Mesenchymal stem cell (in vitro differentiated cells and primary cell): ENCODE results near the gene TIMM13.
A peak's percentile ranks its signal among the peaks of the same experiment; 100 is the strongest.

Experiments used
- DNase-seq: peaks from one replicate; pipeline ENCODE4 v3.0.0-alpha.2; 2013
- H2AFZ ChIP-seq: one replicate; pipeline ENCODE4 v1.6.1; 2013; ENCODE audit warnings: low read depth, mild to moderate bottlenecking, control low read depth, inconsistent platforms, low read length, moderate library complexity
- H2AK5ac ChIP-seq: 2 replicates; pipeline ENCODE4 v1.6.1; 2013; ENCODE audit warnings: low read length, moderate library complexity, mild to moderate bottlenecking, inconsistent platforms; ENCODE audit not compliant: severe bottlenecking
- H2BK120ac ChIP-seq: one replicate; pipeline ENCODE4 v1.6.1; 2013; ENCODE audit warnings: low read depth, mild to moderate bottlenecking, inconsistent platforms, low read length, moderate library complexity
- H2BK12ac ChIP-seq, 2 experiments: one replicate each; pipeline ENCODE4 v1.6.1; 2013; ENCODE audit warnings: inconsistent platforms in 2 of 2, low read length in 2 of 2, mild to moderate bottlenecking in 2 of 2, moderate library complexity in 2 of 2, control low read depth in 1 of 2
- H2BK15ac ChIP-seq: one replicate; pipeline ENCODE4 v1.6.1; 2013; ENCODE audit warnings: mild to moderate bottlenecking, low read depth, inconsistent platforms; ENCODE audit not compliant: poor library complexity, severe bottlenecking
- H2BK5ac ChIP-seq: 2 replicates; pipeline ENCODE4 v1.6.1; 2013; ENCODE audit warnings: low read depth, mild to moderate bottlenecking, low read length, control low read depth, inconsistent platforms; ENCODE audit not compliant: poor library complexity, severe bottlenecking
- H3K14ac ChIP-seq, 2 experiments: one replicate each; pipeline ENCODE4 v1.6.1; 2013; ENCODE audit warnings: inconsistent platforms in 2 of 2, low read length in 2 of 2, control low read depth in 1 of 2, mild to moderate bottlenecking in 1 of 2, moderate library complexity in 1 of 2
- H3K18ac ChIP-seq, 2 experiments: one replicate each; pipeline ENCODE4 v1.6.1; 2013; ENCODE audit warnings: inconsistent platforms in 2 of 2, low read length in 2 of 2, control low read depth in 1 of 2, low read depth in 1 of 2, mild to moderate bottlenecking in 1 of 2
- H3K23ac ChIP-seq, 2 experiments: one replicate each; pipeline ENCODE4 v1.6.1; 2013; ENCODE audit warnings: inconsistent platforms in 2 of 2, low read length in 2 of 2, mild to moderate bottlenecking in 2 of 2, moderate library complexity in 2 of 2, control low read depth in 1 of 2
- H3K27ac ChIP-seq: 2 replicates; pipeline ENCODE4 v1.5.1; 2013; ENCODE audit warnings: mild to moderate bottlenecking, moderate library complexity, low read length, control low read depth, inconsistent platforms; ENCODE audit not compliant: poor library complexity, severe bottlenecking
- H3K27me3 ChIP-seq, 2 experiments: 2 replicates each; pipeline versions ENCODE4 v1.6.1 to v1.7.0; 2013; ENCODE audit warnings: low read length in 2 of 2, mild to moderate bottlenecking in 2 of 2, moderate library complexity in 2 of 2, control low read depth in 1 of 2, inconsistent platforms in 1 of 2; ENCODE audit not compliant: control insufficient read depth in 1 of 2, insufficient read depth in 1 of 2
- H3K36me3 ChIP-seq, 2 experiments: 2 replicates each; pipeline versions ENCODE4 v1.6.1 to v1.7.0; 2013; ENCODE audit warnings: low read length in 2 of 2, control low read depth in 1 of 2, inconsistent platforms in 1 of 2, low read depth in 1 of 2, mild to moderate bottlenecking in 1 of 2; ENCODE audit not compliant: insufficient read depth in 2 of 2, control insufficient read depth in 1 of 2
- H3K4ac ChIP-seq, 2 experiments: one replicate each; pipeline ENCODE4 v1.6.1; 2013; ENCODE audit warnings: inconsistent platforms in 2 of 2, low read length in 2 of 2, mild to moderate bottlenecking in 2 of 2, moderate library complexity in 2 of 2, control low read depth in 1 of 2, low read depth in 1 of 2
- H3K4me1 ChIP-seq: 2 replicates; pipeline ENCODE4 v1.6.1; 2013; ENCODE audit warnings: low read depth, low read length, control low read depth; ENCODE audit not compliant: control insufficient read depth, insufficient read depth
- H3K4me2 ChIP-seq: 2 replicates; pipeline ENCODE4 v1.6.1; 2013; ENCODE audit warnings: low read length, mild to moderate bottlenecking, inconsistent platforms; ENCODE audit not compliant: poor library complexity, severe bottlenecking
- H3K4me3 ChIP-seq, 2 experiments: 2 replicates each; pipeline versions ENCODE4 v1.5.1 to v1.7.0; 2013; ENCODE audit warnings: low read length in 2 of 2, mild to moderate bottlenecking in 2 of 2, control low read depth in 1 of 2, low read depth in 1 of 2; ENCODE audit not compliant: insufficient read depth in 1 of 2
- H3K79me1 ChIP-seq: replicated peaks from 2 replicates; pipeline ENCODE4 v1.6.1; 2013; ENCODE audit warnings: mild to moderate bottlenecking, control low read depth, low read length, inconsistent platforms; ENCODE audit not compliant: poor library complexity, severe bottlenecking
- H3K9ac ChIP-seq: 2 replicates; pipeline ENCODE4 v1.7.0; 2013; ENCODE audit warnings: mild to moderate bottlenecking, low read length, moderate library complexity
- H3K9me3 ChIP-seq: 2 replicates; pipeline ENCODE4 v1.7.0; 2013; ENCODE audit warnings: mild to moderate bottlenecking, low read length; ENCODE audit not compliant: control insufficient read depth
- H4K8ac ChIP-seq: one replicate; pipeline ENCODE4 v1.6.1; 2013; ENCODE audit warnings: inconsistent platforms, mild to moderate bottlenecking, low read length, moderate library complexity
- H4K91ac ChIP-seq: one replicate; pipeline ENCODE4 v1.6.1; 2013; ENCODE audit warnings: mild to moderate bottlenecking, low read length, inconsistent platforms
- WGBS: methylation state at CpG from one replicate; pipeline ENCODE4 v1.1.7; 2013; ENCODE audit warnings: mixed read lengths; 5-methylcytosine and 5-hydroxymethylcytosine counted together

TIMM13 gene

GRCh38 chr19:2454962-2455850, 27.8 kb upstream of the TIMM13 start:
- Histone ChIP-seq H2AK5ac (no peak overlapping the region), H3K4ac (peak overlapping the region; percentile 31 to 87), H2AFZ (no peak overlapping the region), H3K27ac (no peak overlapping the region), H3K36me3 (peaks cover 3 to 29% of the 10 kb centered on the region in 2 experiments), H3K23ac (peak overlapping the region in 1 of 2 experiments; percentile 60), H3K9me3 (no peaks in the 10 kb centered on the region), H2BK5ac (no peak overlapping the region), H4K91ac (peak overlapping the region; percentile 3), H3K27me3 (no peaks in the 10 kb centered on the region), H3K18ac (peak overlapping the region; percentile 41 to 92), H2BK12ac (no peak overlapping the region), H3K9ac (peak overlapping the region; percentile 89), H3K79me1 (peaks cover 7% of the 10 kb centered on the region), H3K14ac (peak overlapping the region in 1 of 2 experiments; percentile 93), H2BK120ac (no peak overlapping the region), H3K4me3 (peak overlapping the region; percentile 89 to 91), H3K4me1 (peaks cover 30% of the 10 kb centered on the region), H3K4me2 (peak overlapping the region; percentile 99), H4K8ac (no peak overlapping the region), H2BK15ac (no peak overlapping the region)
- DNase-seq, result no peak
- WGBS, result 70% methylated on average over 14 of the region's 14 CpGs

- no peak overlapping the region for H2BK5ac ChIP-seq
- H3K4ac ChIP-seq, result peak overlapping the region in 1 of 2 experiments; percentile 22
- H2BK15ac ChIP-seq, result no peak overlapping the region
- no peak overlapping the region for H3K18ac ChIP-seq
- no peak for DNase-seq
- no peak overlapping the region for H3K4me2 ChIP-seq
- no peak overlapping the region for H3K27ac ChIP-seq
- no peak overlapping the region for H3K23ac ChIP-seq
- no peak overlapping the region for H4K8ac ChIP-seq
- WGBS, result 95% methylated on average over 14 of the region's 19 CpGs
- H3K9ac ChIP-seq, result no peak overlapping the region
- H3K4me3 ChIP-seq, result no peak overlapping the region
- no peaks in the 10 kb centered on the region for H3K27me3 ChIP-seq
- peaks cover 30% of the 10 kb centered on the region for H3K4me1 ChIP-seq
- H4K91ac ChIP-seq, result no peak overlapping the region
- H2AK5ac ChIP-seq, result no peak overlapping the region
- H3K36me3 ChIP-seq, result peaks cover 3 to 31% of the 10 kb centered on the region in 2 experiments
- no peak overlapping the region for H2AFZ ChIP-seq
- no peak overlapping the region for H3K14ac ChIP-seq
- H2BK12ac ChIP-seq, result no peak overlapping the region
- H3K79me1 ChIP-seq, result peaks cover 7% of the 10 kb centered on the region
- no peak overlapping the region for H2BK120ac ChIP-seq
- no peaks in the 10 kb centered on the region for H3K9me3 ChIP-seq
Observed at GRCh38 chr19:2454199-2454961, 27.0 kb upstream of the TIMM13 start.

GRCh38 chr19:2453431-2454025, 26.1 kb upstream of the TIMM13 start:
- 97% methylated on average over 19 of the region's 19 CpGs for WGBS
- Histone ChIP-seq H2AK5ac (no peak overlapping the region), H3K4me3 (no peak overlapping the region), H3K4me1 (peaks cover 30% of the 10 kb centered on the region), H4K8ac (no peak overlapping the region), H3K36me3 (peaks cover 3 to 34% of the 10 kb centered on the region in 2 experiments), H2AFZ (no peak overlapping the region), H2BK5ac (no peak overlapping the region), H3K9me3 (no peaks in the 10 kb centered on the region), H3K4ac (no peak overlapping the region), H3K27me3 (no peaks in the 10 kb centered on the region), H3K23ac (peak overlapping the region in 1 of 2 experiments; percentile 43), H3K4me2 (no peak overlapping the region), H2BK120ac (no peak overlapping the region), H3K14ac (no peak overlapping the region), H3K27ac (no peak overlapping the region), H3K18ac (no peak overlapping the region), H2BK12ac (peak overlapping the region in 1 of 2 experiments; percentile 47), H2BK15ac (no peak overlapping the region), H4K91ac (no peak overlapping the region), H3K9ac (no peak overlapping the region), H3K79me1 (peaks cover 7% of the 10 kb centered on the region)
- DNase-seq, result no peak

- no peak overlapping the region for H3K18ac ChIP-seq
- H3K14ac ChIP-seq, result no peak overlapping the region
- H2BK15ac ChIP-seq, result no peak overlapping the region
- H3K4ac ChIP-seq, result no peak overlapping the region
- no peak for DNase-seq
- H3K4me1 ChIP-seq, result peaks cover 26% of the 10 kb centered on the region
- peaks cover 9% of the 10 kb centered on the region for H3K79me1 ChIP-seq
- H3K9me3 ChIP-seq, result no peaks in the 10 kb centered on the region
- no peak overlapping the region for H3K23ac ChIP-seq
- no peak overlapping the region for H2BK5ac ChIP-seq
- H2AFZ ChIP-seq, result no peak overlapping the region
- H2BK120ac ChIP-seq, result no peak overlapping the region
- H4K8ac ChIP-seq, result no peak overlapping the region
- H3K4me3 ChIP-seq, result no peak overlapping the region
- no peak overlapping the region for H3K4me2 ChIP-seq
- 99% methylated on average over 18 of the region's 18 CpGs for WGBS
- no peak overlapping the region for H2AK5ac ChIP-seq
- H3K27me3 ChIP-seq, result no peaks in the 10 kb centered on the region
- no peak overlapping the region for H3K27ac ChIP-seq
- peaks cover 3 to 47% of the 10 kb centered on the region in 2 experiments for H3K36me3 ChIP-seq
- H4K91ac ChIP-seq, result no peak overlapping the region
- H2BK12ac ChIP-seq, result no peak overlapping the region
- no peak overlapping the region for H3K9ac ChIP-seq
Observed at GRCh38 chr19:2451741-2452140, 24.4 kb upstream of the TIMM13 start.
